Fibroblast of lung (primary cell): ENCODE measurements around the gene MYPN. TPM values are rescaled to one million over a fixed set of nuclear protein-coding genes. Genes with fewer than 3 reads are reported as not detected.
"Not testable (repeated sequence)": the region's sequence is repeated elsewhere in the genome, so short reads cannot be mapped to it uniquely, and the experiment has no call there.

Experiments used
- DNase-seq, 2 donors: peaks; one replicate each; pipeline versions ENCODE4 v3.0.0 to v3.0.0-alpha.2; 2010; ENCODE audit warnings: low read depth in 2 of 2
- H2AFZ ChIP-seq: 2 replicates; pipeline ENCODE4 v1.5.1; 2012; ENCODE audit warnings: low read length, control low read depth, inconsistent platforms
- H3K27ac ChIP-seq: 2 replicates; pipeline ENCODE4 v1.5.1; 2011; ENCODE audit warnings: low read length, control low read depth; ENCODE audit not compliant: insufficient read depth
- H3K27me3 ChIP-seq: 2 replicates; pipeline ENCODE4 v1.5.1; 2011; ENCODE audit warnings: mild to moderate bottlenecking, low read length; ENCODE audit not compliant: control insufficient read depth, insufficient read depth
- H3K36me3 ChIP-seq: 2 replicates; pipeline ENCODE4 v1.5.1; 2011; ENCODE audit warnings: low read length; ENCODE audit not compliant: control insufficient read depth, insufficient read depth
- H3K4me1 ChIP-seq: 2 replicates; pipeline ENCODE4 v1.5.1; 2011; ENCODE audit warnings: low read length; ENCODE audit not compliant: control insufficient read depth, insufficient read depth; ENCODE audit errors: extremely low read depth
- H3K4me2 ChIP-seq: 2 replicates; pipeline ENCODE4 v1.5.1; 2011; ENCODE audit warnings: low read length, control low read depth; ENCODE audit not compliant: insufficient read depth; ENCODE audit errors: extremely low read depth
- H3K4me3 ChIP-seq, 4 experiments: fragments of 200-600 bp in 1 of 4; sonication (generic) in 1 of 4; replicated peaks in 1 of 4; 2 replicates each; pipeline ENCODE4 v1.5.1; 2011 to 2016; ENCODE audit warnings: low read length in 4 of 4, low read depth in 3 of 4, mild to moderate bottlenecking in 3 of 4, control low read depth in 2 of 4, inconsistent platforms in 1 of 4, mixed read lengths in 1 of 4; ENCODE audit not compliant: insufficient read depth in 1 of 4; ENCODE audit errors: control extremely low read depth in 1 of 4
- H3K79me2 ChIP-seq: 2 replicates; pipeline ENCODE4 v1.5.1; 2012; ENCODE audit warnings: mild to moderate bottlenecking, low read length, inconsistent platforms; ENCODE audit not compliant: control insufficient read depth, insufficient read depth
- H3K9ac ChIP-seq: 2 replicates; pipeline ENCODE4 v1.5.1; 2011; ENCODE audit warnings: mild to moderate bottlenecking, low read length, control low read depth; ENCODE audit not compliant: insufficient read depth
- H3K9me3 ChIP-seq: 2 replicates; pipeline ENCODE4 v1.5.1; 2012; ENCODE audit warnings: low read depth, low read length; ENCODE audit not compliant: control insufficient read depth, insufficient read depth
- H4K20me1 ChIP-seq: 2 replicates; pipeline ENCODE4 v1.5.1; 2011; ENCODE audit warnings: low read length; ENCODE audit not compliant: control insufficient read depth, insufficient read depth; ENCODE audit errors: extremely low read depth
- CTCF ChIP-seq, 2 donors: IDR thresholded peaks in 1 of 2; conservative IDR thresholded peaks in 1 of 2; 1 replicate in 1 of 2; 2 replicates in 1 of 2; pipeline ENCODE4 v1.5.1; 2011 to 2012; ENCODE audit warnings: low read length in 2 of 2, control low read depth in 1 of 2, inconsistent platforms in 1 of 2, low read depth in 1 of 2, mild to moderate bottlenecking in 1 of 2
- EZH2 ChIP-seq: IDR thresholded peaks from 2 replicates; pipeline ENCODE4 v1.5.1; 2012; ENCODE audit warnings: low read length, control low read depth, mild to moderate bottlenecking; ENCODE audit errors: missing control alignments
- polyA plus RNA-seq, 2 donors: library from polyadenylated mRNA; depleted of rRNA in 1 of 2; stranded (reverse) in 1 of 2; unstranded in 1 of 2; fragments of >200 nt; gene quantifications; 2 replicates each; pipeline ENCODE4 v1.2.1, GENCODE V29; 2011 to 2012; ENCODE audit warnings: missing spikeins in 1 of 2
- total RNA-seq: library from RNA; depleted of rRNA; stranded (reverse); fragments of >200 nt; gene quantifications from 2 replicates; pipeline ENCODE4 v1.2.1, GENCODE V29; 2014

The MYPN gene
- total and polyA plus RNA-seq, 2 donors (not counting 1 experiment from before 2014, with no cell fraction given): 0.77 to 1.2 TPM

- Histone ChIP-seq H3K27me3 (no peaks in the 10 kb centered on the region), H3K4me1 (peaks cover 24% of the 10 kb centered on the region), H3K4me2 (peak overlapping the region; percentile 75), H3K27ac (peak overlapping the region; percentile 91), H3K79me2 (no peaks in the 10 kb centered on the region), H3K9ac (no peak overlapping the region), H4K20me1 (no peaks in the 10 kb centered on the region), H3K36me3 (no peaks in the 10 kb centered on the region), H2AFZ (no peak overlapping the region), H3K4me3 (peak overlapping the region in 2 of 4 experiments; percentile 27), H3K9me3 (no peaks in the 10 kb centered on the region)
- no peak for TF ChIP-seq EZH2
- TF ChIP-seq CTCF (conservative IDR thresholded peaks at IDR 0.05 in 1 of 2, IDR thresholded peaks at IDR 0.05 in 1 of 2; ENCODE audit: low read depth in 1 of 2, low read length in 2 of 2): no peak
- DNase-seq: peak; percentile 78 to 79
Measured at GRCh38 chr10:68154211-68154497, 44.9 kb downstream of the MYPN start.

GRCh38 chr10:68155615-68156210 is 46.4 kb downstream of the MYPN start:
- H3K79me2 ChIP-seq: no peaks in the 10 kb centered on the region
- H2AFZ ChIP-seq: no peak overlapping the region
- H3K9me3 ChIP-seq: no peaks in the 10 kb centered on the region
- H3K9ac ChIP-seq: no peak overlapping the region
- TF ChIP-seq CTCF (conservative IDR thresholded peaks at IDR 0.05 in 1 of 2, IDR thresholded peaks at IDR 0.05 in 1 of 2; ENCODE audit: low read depth in 1 of 2, low read length in 2 of 2) (no peak), EZH2 (no peak)
- no peaks in the 10 kb centered on the region for H3K36me3 ChIP-seq
- peak overlapping the region; percentile 91 for H3K27ac ChIP-seq
- H4K20me1 ChIP-seq: no peaks in the 10 kb centered on the region
- H3K4me3 ChIP-seq: no peak overlapping the region
- peak overlapping the region; percentile 37 for H3K4me2 ChIP-seq
- peaks cover 24% of the 10 kb centered on the region for H3K4me1 ChIP-seq
- peak in 1 of 2 donors; percentile 53 for DNase-seq
- H3K27me3 ChIP-seq: no peaks in the 10 kb centered on the region

- no peaks in the 10 kb centered on the region for H3K27me3 ChIP-seq
- peaks cover 24% of the 10 kb centered on the region for H3K4me1 ChIP-seq
- DNase-seq: peak; percentile 57 to 82
- no peaks in the 10 kb centered on the region for H3K79me2 ChIP-seq
- H3K36me3 ChIP-seq: no peaks in the 10 kb centered on the region
- no peaks in the 10 kb centered on the region for H3K9me3 ChIP-seq
- H2AFZ ChIP-seq: no peak overlapping the region
- H3K4me3 ChIP-seq: no peak overlapping the region
- H3K9ac ChIP-seq: no peak overlapping the region
- H4K20me1 ChIP-seq: no peaks in the 10 kb centered on the region
- peak overlapping the region; percentile 91 for H3K27ac ChIP-seq
- peak; percentile 87 to 93 for TF ChIP-seq CTCF (conservative IDR thresholded peaks at IDR 0.05 in 1 of 2, IDR thresholded peaks at IDR 0.05 in 1 of 2; ENCODE audit: low read depth in 1 of 2, low read length in 2 of 2)
- TF ChIP-seq EZH2: no peak
- H3K4me2 ChIP-seq: peak overlapping the region; percentile 37
Measured at GRCh38 chr10:68156373-68157185, 47.3 kb downstream of the MYPN start.

- H3K27me3 ChIP-seq, H3K79me2 ChIP-seq, H3K27ac ChIP-seq, DNase-seq, H4K20me1 ChIP-seq, H3K4me2 ChIP-seq, H2AFZ ChIP-seq, H3K4me3 ChIP-seq, H3K9ac ChIP-seq, H3K9me3 ChIP-seq, H3K36me3 ChIP-seq: not testable (repeated sequence)
- peaks cover 24% of the 10 kb centered on the region for H3K4me1 ChIP-seq
Measured at GRCh38 chr10:68157522-68157921, 48.2 kb downstream of the MYPN start.
